ENCODE data around the gene ACVR1B.

The ACVR1B gene

DNA sequence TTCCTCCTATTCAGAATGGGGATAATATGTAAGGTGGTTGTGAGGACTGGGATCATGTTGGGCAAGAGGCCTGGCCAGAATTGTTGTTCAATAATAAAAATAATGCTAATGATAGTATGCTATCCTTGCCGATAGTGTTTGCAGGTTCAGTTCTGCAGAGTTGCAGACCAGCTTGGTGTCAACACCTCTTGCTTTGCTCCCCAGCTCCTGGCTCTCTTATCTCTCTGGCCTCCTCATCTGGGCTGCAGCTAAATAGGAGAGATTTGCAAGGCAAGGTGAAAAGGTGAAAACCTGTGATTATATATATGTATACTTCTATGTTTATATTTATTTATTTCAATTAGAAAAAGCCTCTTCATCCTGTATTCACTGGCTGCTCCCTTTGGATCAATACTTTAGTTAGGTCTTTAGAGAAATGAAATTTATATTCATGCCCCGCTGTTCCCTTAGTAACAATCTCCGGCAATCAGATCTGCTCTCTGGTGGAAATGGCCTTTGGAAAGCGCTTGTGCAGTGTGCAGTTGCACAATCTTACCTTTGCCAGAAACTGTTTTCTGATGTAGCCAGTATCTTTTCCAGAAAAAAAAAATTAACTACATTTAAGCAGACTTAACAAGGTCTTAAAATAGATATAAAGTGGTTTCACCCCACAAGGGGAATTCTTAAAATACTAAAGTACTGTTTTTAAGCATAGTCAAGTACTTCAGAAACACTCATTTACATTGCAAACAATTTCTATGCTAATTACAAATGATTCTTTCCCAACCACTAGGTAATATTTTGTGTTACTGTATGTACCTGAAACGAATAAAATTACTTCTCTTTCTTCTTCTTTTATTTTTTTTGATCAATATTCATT is 19.1 kb upstream of the ACVR1B start:
- DNase-seq (ENCODE audit: low spot score), result no peak
- TF ChIP-seq, protein P1, sequence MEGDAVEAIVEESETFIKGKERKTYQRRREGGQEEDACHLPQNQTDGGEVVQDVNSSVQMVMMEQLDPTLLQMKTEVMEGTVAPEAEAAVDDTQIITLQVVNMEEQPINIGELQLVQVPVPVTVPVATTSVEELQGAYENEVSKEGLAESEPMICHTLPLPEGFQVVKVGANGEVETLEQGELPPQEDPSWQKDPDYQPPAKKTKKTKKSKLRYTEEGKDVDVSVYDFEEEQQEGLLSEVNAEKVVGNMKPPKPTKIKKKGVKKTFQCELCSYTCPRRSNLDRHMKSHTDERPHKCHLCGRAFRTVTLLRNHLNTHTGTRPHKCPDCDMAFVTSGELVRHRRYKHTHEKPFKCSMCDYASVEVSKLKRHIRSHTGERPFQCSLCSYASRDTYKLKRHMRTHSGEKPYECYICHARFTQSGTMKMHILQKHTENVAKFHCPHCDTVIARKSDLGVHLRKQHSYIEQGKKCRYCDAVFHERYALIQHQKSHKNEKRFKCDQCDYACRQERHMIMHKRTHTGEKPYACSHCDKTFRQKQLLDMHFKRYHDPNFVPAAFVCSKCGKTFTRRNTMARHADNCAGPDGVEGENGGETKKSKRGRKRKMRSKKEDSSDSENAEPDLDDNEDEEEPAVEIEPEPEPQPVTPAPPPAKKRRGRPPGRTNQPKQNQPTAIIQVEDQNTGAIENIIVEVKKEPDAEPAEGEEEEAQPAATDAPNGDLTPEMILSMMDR (conservative IDR thresholded peaks at IDR 0.05; ENCODE audit: low read depth), result no peak
- CTCF ChIA-PET, result no interaction called here
- H3K27ac ChIP-seq, result no peak overlapping the region
- POLR2A ChIA-PET (ENCODE audit: low non-redundant PET), result no interaction called here

DNA sequence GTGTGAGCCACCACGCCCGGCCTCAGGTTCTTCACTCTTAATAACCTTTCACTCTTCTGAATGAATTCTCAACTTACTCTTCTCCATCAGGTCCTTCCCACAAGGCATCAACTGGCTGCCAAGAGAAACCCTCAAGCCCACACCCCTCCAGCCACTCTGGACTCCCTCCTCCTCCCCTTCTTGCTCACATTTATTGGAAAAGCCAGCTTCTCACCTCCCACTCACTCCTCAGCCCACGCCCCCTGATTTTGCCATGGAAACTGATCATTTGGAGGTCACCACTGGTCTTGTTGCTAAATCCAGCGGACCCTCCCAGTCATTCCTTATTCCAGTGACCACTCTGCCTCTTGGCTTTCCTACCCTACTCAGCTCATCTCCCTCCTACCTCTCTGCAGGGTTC is 17.4 kb upstream of the ACVR1B start:
- ChIA-PET POLR2A (ENCODE audit: low non-redundant PET) (no interaction called here), CTCF (no interaction called here)

DNA sequence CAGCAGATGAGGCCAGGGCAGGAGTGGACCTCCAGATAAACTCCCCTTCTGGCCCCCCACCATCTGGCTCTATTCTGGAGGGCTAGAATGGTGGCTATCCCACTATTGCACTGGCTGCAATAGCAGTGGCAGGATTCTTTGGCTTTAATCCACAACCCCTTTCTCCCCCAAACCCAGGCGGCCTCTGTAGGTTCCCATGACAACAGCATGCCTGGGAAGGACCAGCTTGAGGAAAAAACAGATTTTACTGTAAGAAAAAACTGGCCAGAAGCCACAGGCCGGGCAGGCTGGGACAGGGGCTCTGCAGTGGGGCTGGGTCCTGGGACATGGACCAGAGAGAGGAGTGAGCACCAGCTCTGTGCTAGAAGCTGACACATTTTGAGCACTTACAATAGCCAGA is 13.6 kb upstream of the ACVR1B start:
- DNase-seq (ENCODE audit: low spot score), result no peak
- TF ChIP-seq, protein P1 (conservative IDR thresholded peaks at IDR 0.05; ENCODE audit: low read depth), result no peak
- ChIA-PET POLR2A (ENCODE audit: low non-redundant PET) (no interaction called here), CTCF (interaction anchor here (0.6 kb wide), 1 partner anchor 179 kb away, joined by 3 read pairs; no protein-coding TSS in a partner anchor)
- H3K27ac ChIP-seq, result no peak overlapping the region

More for the DNA sequence above, 17.4 kb upstream of the ACVR1B start:
- no peak for DNase-seq (ENCODE audit: low spot score)
- no peak overlapping the region for H3K27ac ChIP-seq
- TF ChIP-seq, protein P1 (conservative IDR thresholded peaks at IDR 0.05; ENCODE audit: low read depth), result no peak

DNA sequence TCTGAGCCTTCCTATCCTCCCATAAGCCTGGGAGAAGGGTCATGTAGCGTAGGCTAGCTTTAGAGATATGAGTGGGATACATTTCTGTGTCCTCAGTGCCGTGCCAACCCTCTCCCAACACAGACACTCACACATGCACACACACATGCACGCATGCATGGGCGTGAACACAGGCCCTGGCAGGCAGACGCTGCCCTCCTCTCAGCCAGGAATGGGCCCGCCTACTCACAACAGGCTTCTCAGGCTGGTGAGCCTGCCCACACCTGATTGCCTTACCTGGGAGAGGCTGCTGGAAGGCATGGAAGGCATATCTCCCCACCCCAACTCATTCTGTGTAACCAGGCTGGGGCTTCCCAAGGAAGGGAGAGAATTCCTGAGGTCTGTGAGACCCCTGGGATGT is 12.8 kb upstream of the ACVR1B start:
- no peak overlapping the region for H3K27ac ChIP-seq
- POLR2A ChIA-PET (ENCODE audit: low non-redundant PET), result no interaction called here
- TF ChIP-seq, protein P1 (conservative IDR thresholded peaks at IDR 0.05; ENCODE audit: low read depth), result no peak
- no peak for DNase-seq (ENCODE audit: low spot score)
- CTCF ChIA-PET, result no interaction called here

DNA sequence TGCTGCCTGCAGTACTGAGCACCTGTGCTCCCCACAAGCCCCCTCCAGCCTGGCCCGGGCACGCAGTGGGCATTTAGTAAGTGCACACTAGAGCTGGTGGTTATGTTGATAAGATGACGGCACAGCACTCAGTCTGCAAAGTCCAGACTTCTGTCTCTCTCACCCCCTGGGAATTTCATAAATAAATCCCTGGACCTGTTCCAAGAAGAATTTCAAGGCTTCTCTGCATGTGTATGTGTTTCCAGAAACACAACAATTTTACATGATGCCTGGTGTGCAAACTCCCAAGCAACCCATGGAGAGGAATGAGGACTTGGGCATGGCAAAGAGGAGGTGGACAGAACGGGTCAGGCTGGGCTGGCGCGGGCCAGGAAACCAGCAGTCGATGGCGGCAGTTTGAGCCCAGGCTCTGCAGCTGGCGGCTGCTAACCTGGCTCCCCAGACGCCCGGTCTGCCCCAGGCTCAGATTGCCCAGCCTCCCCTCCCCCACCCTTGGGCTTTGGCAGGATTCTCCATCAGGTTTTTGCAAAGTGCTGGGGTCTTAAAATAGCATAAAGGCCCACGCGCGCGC is 10.4 kb upstream of the ACVR1B start:
- CTCF ChIA-PET, result interaction anchor here (1.9 kb wide), 1 partner anchor 14 kb away, joined by 4 read pairs; no protein-coding TSS in a partner anchor
- H3K27ac ChIP-seq, result no peak overlapping the region
- TF ChIP-seq, protein P1 (conservative IDR thresholded peaks at IDR 0.05; ENCODE audit: low read depth), result no peak
- no peak for DNase-seq (ENCODE audit: low spot score)
- POLR2A ChIA-PET (ENCODE audit: low non-redundant PET), result no interaction called here

DNA sequence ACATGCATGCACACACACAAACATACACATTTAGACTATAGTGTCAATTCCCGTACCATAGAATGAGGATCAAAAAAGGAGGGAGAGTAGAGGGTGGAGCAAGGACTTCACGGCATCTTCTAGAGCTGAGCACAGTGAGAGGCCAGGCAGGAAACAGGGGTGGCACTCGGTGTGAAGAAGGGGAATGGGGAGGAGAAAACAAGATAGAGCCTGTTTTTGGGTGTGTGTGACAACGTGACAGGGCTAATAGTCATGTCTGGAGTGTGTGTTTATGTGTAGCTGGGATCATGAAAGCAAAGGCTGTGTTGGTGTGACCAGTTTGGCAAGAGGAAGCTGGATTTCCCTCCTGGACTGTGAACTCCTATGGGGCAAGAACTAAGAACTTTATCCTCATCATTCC is 9.9 kb upstream of the ACVR1B start:
- POLR2A ChIA-PET (ENCODE audit: low non-redundant PET), result no interaction called here

More for the DNA sequence above, 9.9 kb upstream of the ACVR1B start:
- CTCF ChIA-PET, result interaction anchor here (0.6 kb wide), 1 partner anchor 29 kb away, joined by 3 read pairs; no protein-coding TSS in a partner anchor
- H3K27ac ChIP-seq, result no peak overlapping the region
- TF ChIP-seq, protein P1 (conservative IDR thresholded peaks at IDR 0.05; ENCODE audit: low read depth), result no peak
- DNase-seq (ENCODE audit: low spot score), result peak; percentile 31
